Immature natural killer cell (primary cell): ENCODE measurements around the gene IGHMBP2. TPM values are rescaled to one million over a fixed set of nuclear protein-coding genes. Genes with fewer than 3 reads are reported as not detected.
"Not testable (repeated sequence)": the region's sequence is repeated elsewhere in the genome, so short reads cannot be mapped to it uniquely, and the experiment has no call there.

Source experiments
- DNase-seq, 3 donors: peaks; one replicate each; pipeline ENCODE4 v3.0.0; 2022; ENCODE audit warnings: mixed read lengths in 1 of 3
- H3K27ac Mint-ChIP-seq, 6 donors: one replicate each; pipeline ENCODE4 v1.8.0; 2020; ENCODE audit warnings: mixed read lengths in 6 of 6, mild to moderate bottlenecking in 5 of 6, inconsistent platforms in 4 of 6, moderate library complexity in 3 of 6
- H3K27me3 Mint-ChIP-seq, 3 donors: one replicate each; pipeline ENCODE4 v1.8.0; 2020 to 2021; ENCODE audit warnings: low read depth in 3 of 3, mild to moderate bottlenecking in 3 of 3, mixed read lengths in 3 of 3, moderate library complexity in 3 of 3, inconsistent platforms in 1 of 3
- H3K36me3 Mint-ChIP-seq, 3 donors: one replicate each; pipeline ENCODE4 v1.8.0; 2020; ENCODE audit warnings: mixed read lengths in 3 of 3, inconsistent platforms in 2 of 3, mild to moderate bottlenecking in 2 of 3
- H3K4me1 Mint-ChIP-seq, 2 donors: one replicate each; pipeline ENCODE4 v1.8.0; 2020; ENCODE audit warnings: inconsistent platforms in 2 of 2, mild to moderate bottlenecking in 2 of 2, mixed read lengths in 2 of 2, moderate library complexity in 1 of 2
- H3K4me3 Mint-ChIP-seq, 5 donors: one replicate each; pipeline ENCODE4 v1.8.0; 2020; ENCODE audit warnings: mild to moderate bottlenecking in 5 of 5, mixed read lengths in 5 of 5, inconsistent platforms in 3 of 5, moderate library complexity in 3 of 5
- H3K9me3 Mint-ChIP-seq, 6 donors: one replicate each; pipeline ENCODE4 v1.8.0; 2020; ENCODE audit warnings: mild to moderate bottlenecking in 6 of 6, mixed read lengths in 6 of 6, inconsistent platforms in 4 of 6, moderate library complexity in 3 of 6
- polyA plus RNA-seq, 3 donors: library from polyadenylated mRNA; unstranded; fragments of 300-500 nt; fragmentation: Illumina TruSeq; gene quantifications; one replicate each; pipeline ENCODE4 v1.2.3, GENCODE V29; 2021

The IGHMBP2 gene
- polyA plus RNA-seq: 1 to 10 TPM; 8.7 to 9.8 (median 8.9) TPM

- H3K4me1 Mint-ChIP-seq: peaks cover 44 to 66% of the 10 kb centered on the region in 2 donors
- DNase-seq: peak; percentile 80 to 84 (median 81)
- peaks cover 0 to 6% (median 5%) of the 10 kb centered on the region in 3 donors for H3K27me3 Mint-ChIP-seq
- no peaks in the 10 kb centered on the region for H3K9me3 Mint-ChIP-seq
- H3K27ac Mint-ChIP-seq: peak within 1 kb of the TSS; percentile 92 to 97 (median 94)
- H3K36me3 Mint-ChIP-seq: peaks cover 7 to 15% (median 8%) of the 10 kb centered on the region in 3 donors
- peak within 1 kb of the TSS; percentile 95 to 99 (median 98) for H3K4me3 Mint-ChIP-seq
Observed at GRCh38 chr11:68903288-68904247, at the start of gene IGHMBP2, which contains the start of gene MRPL21. TSS of gene IGHMBP2 (plus strand) at chr11:68903891. CDS start at chr11:68903953, 62 bp downstream. TSS of gene MRPL21 (minus strand) at chr11:68903832. CDS start at chr11:68903810, 22 bp downstream.

- no peak for DNase-seq
- peaks cover 6% of the 10 kb centered on the region in 2 donors for H3K4me1 Mint-ChIP-seq
- H3K27ac Mint-ChIP-seq: peak overlapping the region in 1 of 6 donors; percentile 58
- peaks cover 0 to 2% (median 0%) of the 10 kb centered on the region in 6 donors for H3K9me3 Mint-ChIP-seq
- no peaks in the 10 kb centered on the region for H3K36me3 Mint-ChIP-seq
- H3K27me3 Mint-ChIP-seq: peaks cover 5 to 25% (median 16%) of the 10 kb centered on the region in 3 donors
- peak overlapping the region; percentile 35 to 71 (median 48) for H3K4me3 Mint-ChIP-seq
Observed at GRCh38 chr11:68854273-68854958, 49.3 kb upstream of the IGHMBP2 start.

GRCh38 chr11:68855205-68855981 lies 48.3 kb upstream of the IGHMBP2 start:
- H3K4me3 Mint-ChIP-seq: peak overlapping the region; percentile 69 to 86 (median 81)
- H3K9me3 Mint-ChIP-seq: peaks cover 0 to 2% (median 0%) of the 10 kb centered on the region in 6 donors
- H3K4me1 Mint-ChIP-seq: peaks cover 6% of the 10 kb centered on the region in 2 donors
- H3K36me3 Mint-ChIP-seq: no peaks in the 10 kb centered on the region
- DNase-seq: peak; percentile 12 to 38 (median 14)
- no peak overlapping the region for H3K27ac Mint-ChIP-seq
- peaks cover 5 to 25% (median 18%) of the 10 kb centered on the region in 3 donors for H3K27me3 Mint-ChIP-seq

GRCh38 chr11:68856425-68857030 lies 47.2 kb upstream of the IGHMBP2 start:
- Mint-ChIP-seq H3K4me3 (peak overlapping the region in 3 of 5 donors; percentile 6 to 53 (median 48)), H3K27me3 (peaks cover 5 to 25% (median 16%) of the 10 kb centered on the region in 3 donors)
- not testable (repeated sequence) for H3K9me3 Mint-ChIP-seq, H3K27ac Mint-ChIP-seq, H3K36me3 Mint-ChIP-seq, H3K4me1 Mint-ChIP-seq, DNase-seq

GRCh38 chr11:68857037-68857586 lies 46.6 kb upstream of the IGHMBP2 start:
- Mint-ChIP-seq H3K4me1 (peaks cover 6% of the 10 kb centered on the region in 2 donors), H3K9me3 (peaks cover 0 to 2% (median 0%) of the 10 kb centered on the region in 6 donors), H3K27me3 (peaks cover 5 to 25% (median 16%) of the 10 kb centered on the region in 3 donors), H3K4me3 (peak overlapping the region in 2 of 5 donors; percentile 9 to 23), H3K27ac (no peak overlapping the region), H3K36me3 (no peaks in the 10 kb centered on the region)
- no peak for DNase-seq

- DNase-seq: no peak
- H3K27ac Mint-ChIP-seq: no peak overlapping the region
- peaks cover 0 to 6% (median 0%) of the 10 kb centered on the region in 6 donors for H3K9me3 Mint-ChIP-seq
- peaks cover 0 to 6% (median 6%) of the 10 kb centered on the region in 3 donors for H3K36me3 Mint-ChIP-seq
- H3K27me3 Mint-ChIP-seq: peaks cover 0 to 11% (median 4%) of the 10 kb centered on the region in 3 donors
- no peak overlapping the region for H3K4me3 Mint-ChIP-seq
- H3K4me1 Mint-ChIP-seq: peaks cover 6% of the 10 kb centered on the region in 2 donors
Observed at GRCh38 chr11:68859123-68859522, 44.6 kb upstream of the IGHMBP2 start.

- no peak for DNase-seq
- H3K9me3 Mint-ChIP-seq: peaks cover 0 to 7% (median 0%) of the 10 kb centered on the region in 6 donors
- peaks cover 1 to 2% (median 2%) of the 10 kb centered on the region in 3 donors for H3K27me3 Mint-ChIP-seq
- H3K4me1 Mint-ChIP-seq: no peaks in the 10 kb centered on the region
- H3K4me3 Mint-ChIP-seq: no peak overlapping the region
- H3K36me3 Mint-ChIP-seq: peaks cover 0 to 6% (median 6%) of the 10 kb centered on the region in 3 donors
- H3K27ac Mint-ChIP-seq: no peak overlapping the region
Observed at GRCh38 chr11:68862421-68862820, 41.3 kb upstream of the IGHMBP2 start.

- peaks cover 0 to 2% of the 10 kb centered on the region in 2 donors for H3K4me1 Mint-ChIP-seq
- H3K27ac Mint-ChIP-seq: no peak overlapping the region
- peaks cover 2 to 4% (median 3%) of the 10 kb centered on the region in 3 donors for H3K27me3 Mint-ChIP-seq
- no peak overlapping the region for H3K4me3 Mint-ChIP-seq
- no peak for DNase-seq
- peaks cover 0 to 7% (median 0%) of the 10 kb centered on the region in 6 donors for H3K9me3 Mint-ChIP-seq
- H3K36me3 Mint-ChIP-seq: peaks cover 0 to 6% (median 6%) of the 10 kb centered on the region in 3 donors
Observed at GRCh38 chr11:68863553-68864265, 40.0 kb upstream of the IGHMBP2 start.

GRCh38 chr11:68865241-68865640 lies 38.5 kb upstream of the IGHMBP2 start:
- Mint-ChIP-seq H3K27me3 (peaks cover 2 to 6% (median 5%) of the 10 kb centered on the region in 3 donors), H3K4me3 (no peak overlapping the region), H3K36me3 (peaks cover 0 to 6% (median 6%) of the 10 kb centered on the region in 3 donors), H3K9me3 (peaks cover 0 to 5% (median 0%) of the 10 kb centered on the region in 6 donors), H3K27ac (no peak overlapping the region), H3K4me1 (peaks cover 11 to 12% of the 10 kb centered on the region in 2 donors)
- DNase-seq: no peak

GRCh38 chr11:68867066-68867465 lies 36.6 kb upstream of the IGHMBP2 start:
- Mint-ChIP-seq H3K36me3 (peaks cover 0 to 6% (median 6%) of the 10 kb centered on the region in 3 donors), H3K9me3 (peaks cover 0 to 5% (median 0%) of the 10 kb centered on the region in 6 donors), H3K4me1 (peaks cover 13 to 16% of the 10 kb centered on the region in 2 donors), H3K27me3 (peaks cover 2 to 8% (median 6%) of the 10 kb centered on the region in 3 donors), H3K4me3 (no peak overlapping the region), H3K27ac (no peak overlapping the region)
- DNase-seq: no peak

GRCh38 chr11:68868221-68868835 lies 35.4 kb upstream of the IGHMBP2 start:
- DNase-seq: no peak
- Mint-ChIP-seq H3K4me1 (peaks cover 13 to 16% of the 10 kb centered on the region in 2 donors), H3K27ac (no peak overlapping the region), H3K36me3 (peaks cover 0 to 2% (median 2%) of the 10 kb centered on the region in 3 donors), H3K9me3 (peaks cover 0 to 5% (median 0%) of the 10 kb centered on the region in 6 donors), H3K27me3 (peaks cover 2 to 8% (median 6%) of the 10 kb centered on the region in 3 donors), H3K4me3 (peak overlapping the region in 4 of 5 donors; percentile 11 to 31 (median 19))
